ENCODE results near the gene TRIP12. TPM values are rescaled to one million over a fixed set of nuclear protein-coding genes. Genes with fewer than 3 reads are reported as not detected.
A peak's percentile ranks its signal among the peaks of the same experiment; 100 is the strongest.

TRIP12 gene
- total and polyA plus RNA-seq, 2 of the 8 experiments (the other 6 are each of a cell fraction or from before 2014, with no cell fraction given): 23.1 to 174 TPM

- TF ChIP-seq, protein P1, sequence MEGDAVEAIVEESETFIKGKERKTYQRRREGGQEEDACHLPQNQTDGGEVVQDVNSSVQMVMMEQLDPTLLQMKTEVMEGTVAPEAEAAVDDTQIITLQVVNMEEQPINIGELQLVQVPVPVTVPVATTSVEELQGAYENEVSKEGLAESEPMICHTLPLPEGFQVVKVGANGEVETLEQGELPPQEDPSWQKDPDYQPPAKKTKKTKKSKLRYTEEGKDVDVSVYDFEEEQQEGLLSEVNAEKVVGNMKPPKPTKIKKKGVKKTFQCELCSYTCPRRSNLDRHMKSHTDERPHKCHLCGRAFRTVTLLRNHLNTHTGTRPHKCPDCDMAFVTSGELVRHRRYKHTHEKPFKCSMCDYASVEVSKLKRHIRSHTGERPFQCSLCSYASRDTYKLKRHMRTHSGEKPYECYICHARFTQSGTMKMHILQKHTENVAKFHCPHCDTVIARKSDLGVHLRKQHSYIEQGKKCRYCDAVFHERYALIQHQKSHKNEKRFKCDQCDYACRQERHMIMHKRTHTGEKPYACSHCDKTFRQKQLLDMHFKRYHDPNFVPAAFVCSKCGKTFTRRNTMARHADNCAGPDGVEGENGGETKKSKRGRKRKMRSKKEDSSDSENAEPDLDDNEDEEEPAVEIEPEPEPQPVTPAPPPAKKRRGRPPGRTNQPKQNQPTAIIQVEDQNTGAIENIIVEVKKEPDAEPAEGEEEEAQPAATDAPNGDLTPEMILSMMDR (IDR thresholded peaks at IDR 0.05; ENCODE audit: control extremely low read depth in 1 of 3, insufficient read depth in 1 of 3, low read depth in 1 of 3, low read length in 3 of 3): no peak
- TF ChIP-seq CBX5 (IDR thresholded peaks at IDR 0.05; ENCODE audit: low read depth, low read length) (no peak), E2F6 (IDR thresholded peaks at IDR 0.05) (peak; percentile 56; the same call in 1 of the 2 replicates), EZH2 (IDR thresholded peaks at IDR 0.05; ENCODE audit: low read depth, low read length, severe bottlenecking) (no peak), SAP30 (IDR thresholded peaks at IDR 0.05; ENCODE audit: insufficient read depth, insufficient replicate concordance, low read length) (peak; percentile 60), POU5F1 (IDR thresholded peaks at IDR 0.05; ENCODE audit: low read depth, low read length) (no peak), TBP (IDR thresholded peaks at IDR 0.05; ENCODE audit: low read depth, low read length) (0 out of 2 replicates have a peak, but pooled peaks have one; percentile 17), SUZ12 (IDR thresholded peaks at IDR 0.05; ENCODE audit: low read length) (no peak), NANOG (IDR thresholded peaks at IDR 0.05; ENCODE audit: insufficient read depth, low read depth, low read length, poor library complexity, severe bottlenecking) (no peak), JUN (IDR thresholded peaks at IDR 0.05; ENCODE audit: low read depth, low read length) (no peak), BACH1 (IDR thresholded peaks at IDR 0.05; ENCODE audit: low read length) (no peak), RAD21 (IDR thresholded peaks at IDR 0.05 in 1 of 2, conservative IDR thresholded peaks at IDR 0.05 in 1 of 2; ENCODE audit: low read depth in 2 of 2, low read length in 2 of 2) (no peak), EP300 (IDR thresholded peaks at IDR 0.05; ENCODE audit: borderline replicate concordance in 1 of 2, low read depth in 2 of 2, low read length in 2 of 2) (no peak), ASH2L (IDR thresholded peaks at IDR 0.05; ENCODE audit: low read length) (peak; percentile 63), CBX8 (IDR thresholded peaks at IDR 0.05; ENCODE audit: borderline replicate concordance, low read depth, low read length) (no peak), TCF12 (IDR thresholded peaks at IDR 0.05; ENCODE audit: low read depth, low read length) (no peak), POLR2A (IDR thresholded peaks at IDR 0.05; ENCODE audit: control extremely low read depth in 1 of 2, low read depth in 2 of 2, low read length in 2 of 2) (no peak), ATF3 (IDR thresholded peaks at IDR 0.05; ENCODE audit: insufficient read depth, low read depth, low read length) (no peak)
- TF ChIP-seq, protein P2, sequence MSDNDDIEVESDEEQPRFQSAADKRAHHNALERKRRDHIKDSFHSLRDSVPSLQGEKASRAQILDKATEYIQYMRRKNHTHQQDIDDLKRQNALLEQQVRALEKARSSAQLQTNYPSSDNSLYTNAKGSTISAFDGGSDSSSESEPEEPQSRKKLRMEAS (IDR thresholded peaks at IDR 0.05): peak; percentile 83
These were observed 206.9 kb downstream of the TRIP12 start (continued) for GRCh38 chr2:229714736-229715541.
